HG02840 (cell line): ENCODE results near the gene GIPC1.

Experiments
- ATAC-seq: cut with Tn5 transposase; IDR thresholded peaks from one replicate; pipeline ENCODE4 v1.9.1; 2021; ENCODE audit warnings: mild to moderate bottlenecking, moderate library complexity, moderate number of reproducible peaks; ENCODE audit not compliant: unreplicated experiment, low FRiP score

GIPC1 gene

DNA sequence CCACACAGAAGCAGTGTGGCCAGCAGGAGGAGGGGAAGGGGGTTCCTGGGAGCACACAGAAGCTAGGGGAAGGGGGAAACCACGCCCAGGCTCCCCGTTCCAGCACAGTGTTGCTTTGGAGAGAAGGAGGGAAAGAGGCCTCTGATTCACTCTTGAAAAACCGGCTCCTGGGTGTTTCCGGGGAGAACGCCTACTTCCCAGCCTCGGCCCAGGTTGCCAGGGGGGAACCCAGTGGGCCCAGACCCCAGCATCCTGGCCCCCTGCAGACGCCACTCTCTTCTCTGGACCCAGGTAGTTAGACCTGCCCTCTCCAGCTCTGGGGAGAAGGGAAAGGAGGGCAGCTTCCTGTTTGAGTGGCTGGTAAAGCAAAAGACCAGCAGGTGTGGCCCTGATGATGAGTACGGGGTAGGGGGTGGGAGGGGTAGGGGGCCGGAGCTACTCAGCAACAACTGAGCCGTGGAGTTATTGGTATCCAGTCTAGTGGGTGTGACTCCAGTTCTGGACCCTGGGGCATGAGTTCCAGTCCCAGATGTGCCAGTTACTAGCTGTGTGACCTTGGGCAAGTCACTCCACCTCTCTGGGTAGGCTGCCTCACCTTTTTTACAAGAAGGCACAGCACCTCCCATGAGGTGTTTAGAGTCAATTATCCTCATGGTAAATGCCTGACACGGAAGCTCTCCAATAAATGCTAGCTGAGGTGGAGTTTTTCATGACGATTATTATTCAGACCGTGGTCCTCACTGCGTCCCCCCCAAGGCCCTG, 836 bp downstream of the GIPC1 start:
- no peak for ATAC-seq

- ATAC-seq: no peak
These were observed 1.5 kb downstream of the GIPC1 start for GRCh38 chr19:14494411-14494810.

DNA sequence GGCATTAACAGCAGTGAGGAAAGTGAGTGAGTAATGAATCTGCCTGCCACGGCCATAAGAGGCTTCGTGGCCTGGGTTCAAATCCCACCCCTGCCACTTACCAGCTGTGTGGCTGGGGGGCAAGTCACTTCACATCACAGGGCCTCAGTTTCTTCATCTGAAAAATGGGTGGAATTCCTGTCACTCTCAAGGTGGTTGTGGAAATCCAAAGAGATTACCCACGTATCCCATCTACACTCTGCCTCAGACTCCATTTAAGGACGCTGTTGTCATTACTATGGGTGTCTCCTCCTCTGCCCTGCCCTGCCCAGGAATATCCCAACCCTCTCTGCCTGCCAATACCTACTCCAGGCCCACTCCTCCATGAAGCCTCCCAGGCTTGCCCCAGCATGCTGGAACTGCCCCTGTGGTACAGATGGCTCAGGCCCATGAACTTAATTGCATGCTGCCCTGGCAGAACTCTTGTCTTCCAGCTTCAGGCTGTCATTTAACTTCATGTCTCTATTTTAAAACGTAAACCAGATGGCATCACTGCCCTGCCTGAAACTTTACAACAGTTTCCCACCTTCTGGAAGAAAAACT, 3.1 kb downstream of the GIPC1 start:
- ATAC-seq: no peak

- no peak for ATAC-seq
These were observed 8.4 kb downstream of the GIPC1 start for GRCh38 chr19:14487370-14488125.

GRCh38 chr19:14482172-14482941, 13.6 kb downstream of the GIPC1 start:
- ATAC-seq: no peak

GRCh38 chr19:14480700-14481079, 15.2 kb downstream of the GIPC1 start:
- ATAC-seq: no peak

GRCh38 chr19:14479975-14480699, 15.8 kb downstream of the GIPC1 start:
- ATAC-seq: no peak

- ATAC-seq: no peak
These were observed 16.5 kb downstream of the GIPC1 start for GRCh38 chr19:14479309-14479974.

DNA sequence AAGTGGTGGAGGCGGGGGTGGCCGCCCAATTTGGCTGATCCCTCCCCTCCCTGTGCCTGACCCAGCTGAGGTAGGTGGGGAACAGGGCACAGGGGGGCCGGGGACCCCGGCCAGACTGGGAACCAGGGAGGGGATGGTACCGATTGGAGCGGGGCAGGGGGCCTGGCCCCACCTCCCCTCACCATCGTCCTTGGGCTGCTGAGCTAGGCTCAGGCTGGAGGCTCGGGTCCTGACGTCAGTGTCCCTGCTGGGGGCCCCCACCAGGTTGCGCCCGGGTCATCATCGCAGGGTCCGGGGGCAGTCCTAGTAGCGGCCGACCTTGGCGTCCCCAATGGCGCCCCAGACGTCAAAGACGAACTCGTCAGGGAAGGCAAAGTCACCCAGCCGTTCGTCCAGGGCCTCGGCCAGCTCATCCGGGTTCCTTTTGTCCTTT, 17.8 kb downstream of the GIPC1 start:
- no peak for ATAC-seq

GRCh38 chr19:14477418-14478112, 18.4 kb downstream of the GIPC1 start:
- ATAC-seq: no peak

GRCh38 chr19:14476673-14477401, 19.1 kb downstream of the GIPC1 start:
- ATAC-seq: no peak

DNA sequence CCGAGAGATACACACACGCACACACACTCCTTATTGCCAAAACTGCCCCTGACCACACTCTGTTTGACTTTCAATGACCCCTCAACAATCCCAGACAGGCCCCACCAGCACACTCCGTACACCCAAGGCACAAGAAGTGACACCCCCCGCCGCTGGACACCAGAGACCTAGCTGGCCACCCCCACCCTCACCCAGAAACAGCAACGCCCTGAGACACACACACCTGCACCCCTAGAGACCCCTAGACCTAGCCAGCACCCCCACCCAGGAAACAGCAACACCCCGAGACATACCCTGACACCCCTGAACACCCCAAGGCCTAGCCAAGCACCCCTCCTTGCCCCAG, 19.6 kb downstream of the GIPC1 start:
- ATAC-seq: no peak

- ATAC-seq: no peak
These were observed 20.5 kb downstream of the GIPC1 start, which contains the start of gene PTGER1 for GRCh38 chr19:14475251-14476073. TSS of gene PTGER1 (minus strand) at chr19:14475354. CDS start at chr19:14474320, 1,034 bp downstream.

GRCh38 chr19:14474827-14475226, 21.1 kb downstream of the GIPC1 start:
- no peak for ATAC-seq

DNA sequence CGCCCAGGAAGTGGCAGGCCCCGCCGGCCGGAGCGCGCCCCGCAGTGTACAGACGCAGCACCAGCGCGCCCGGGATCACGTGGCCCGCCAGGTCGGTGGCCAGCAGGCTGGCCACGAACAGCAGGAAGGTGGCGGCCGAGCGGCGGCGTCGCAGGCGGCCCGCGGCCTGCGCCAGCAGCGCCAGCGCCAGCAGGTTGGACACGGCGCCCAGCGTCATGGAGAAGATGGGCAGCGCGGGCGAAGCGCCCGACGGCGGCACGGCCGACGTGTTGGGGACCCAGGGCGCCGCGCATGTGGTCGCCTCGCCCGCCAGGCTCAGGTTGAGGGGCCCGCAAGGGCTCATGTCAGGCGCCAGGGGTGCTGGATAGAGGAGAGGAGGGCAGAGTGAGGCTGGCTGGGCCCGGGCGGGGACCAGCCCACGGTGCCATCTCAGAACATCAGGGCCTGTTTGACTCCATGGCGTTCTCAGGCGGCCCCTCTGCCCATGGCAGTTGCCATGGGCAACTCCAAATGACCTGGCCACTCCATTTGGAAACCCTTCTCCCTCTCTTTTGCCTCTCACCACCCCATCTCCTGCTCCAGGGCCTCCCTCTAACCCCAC, 21.8 kb downstream of the GIPC1 start:
- no peak for ATAC-seq

GRCh38 chr19:14473073-14473977, 22.6 kb downstream of the GIPC1 start:
- no peak for ATAC-seq
